Keratinocyte (primary cell): Measurements from ENCODE around the gene PCGF3.

Source experiments
- EZH2 ChIP-seq: IDR thresholded peaks from one replicate; pipeline ENCODE4 v1.6.1; 2012; ENCODE audit warnings: inconsistent platforms, mild to moderate bottlenecking, low read length, moderate library complexity
- TF ChIP-seq, protein P1 (sequence below), 3 experiments: IDR thresholded peaks in 1 of 3; conservative IDR thresholded peaks in 1 of 3; optimal IDR thresholded peaks in 1 of 3; 2 replicates in 2 of 3; 3 replicates in 1 of 3; pipeline versions ENCODE3 to v1.5.1; 2011; ENCODE audit warnings: low read length in 3 of 3, mild to moderate bottlenecking in 3 of 3, moderate library complexity in 2 of 3, control low read depth in 1 of 3, inconsistent platforms in 1 of 3; ENCODE audit not compliant: insufficient read depth in 2 of 3; ENCODE audit errors: extremely low read depth in 1 of 3

DNA sequence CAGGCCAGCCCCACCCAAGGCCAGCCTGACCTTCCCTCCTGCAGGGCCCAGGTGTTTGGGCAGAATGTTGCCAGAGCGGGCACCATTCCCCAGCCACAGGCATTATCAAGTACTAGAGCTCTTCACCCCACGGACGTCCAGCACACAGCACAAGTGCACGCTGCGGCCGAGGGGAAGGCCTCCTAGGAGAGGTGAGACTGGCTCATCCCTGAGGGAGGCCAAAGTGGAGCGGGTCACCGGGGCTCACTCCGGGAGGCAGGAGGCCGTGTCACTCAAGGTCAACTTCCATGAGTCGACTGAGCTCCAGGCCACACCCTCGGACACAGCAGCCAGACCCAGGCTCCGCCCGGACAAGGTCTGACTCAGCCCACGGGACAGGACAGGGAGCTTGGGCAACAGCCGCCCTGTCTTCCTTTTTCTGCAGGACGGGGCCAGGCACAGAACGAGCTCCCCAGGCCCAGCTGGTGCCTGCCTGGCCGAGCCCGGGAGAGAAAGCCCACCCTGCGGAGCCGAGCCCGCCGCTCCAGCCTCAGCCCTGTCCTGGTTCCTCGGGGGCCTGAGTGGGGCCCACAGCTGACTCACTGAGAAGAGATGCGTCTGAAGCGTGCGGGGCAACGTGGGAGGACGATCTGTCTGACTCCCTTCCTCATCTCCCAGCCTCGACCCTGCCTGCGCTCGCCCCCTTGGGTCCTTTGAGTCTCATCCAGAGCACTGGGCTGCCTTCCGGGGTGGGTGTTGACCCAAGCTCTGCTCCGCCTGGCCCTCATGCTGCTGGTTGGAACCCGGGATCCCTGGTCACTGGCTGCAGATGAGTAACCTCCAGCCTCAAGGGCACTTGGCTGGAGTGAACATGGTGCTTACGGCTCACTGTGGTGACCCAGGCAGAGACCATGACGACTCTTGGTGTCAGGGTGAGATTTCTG is 18.3 kb upstream of the PCGF3 start:
- TF ChIP-seq EZH2: no peak
- TF ChIP-seq, protein P1, sequence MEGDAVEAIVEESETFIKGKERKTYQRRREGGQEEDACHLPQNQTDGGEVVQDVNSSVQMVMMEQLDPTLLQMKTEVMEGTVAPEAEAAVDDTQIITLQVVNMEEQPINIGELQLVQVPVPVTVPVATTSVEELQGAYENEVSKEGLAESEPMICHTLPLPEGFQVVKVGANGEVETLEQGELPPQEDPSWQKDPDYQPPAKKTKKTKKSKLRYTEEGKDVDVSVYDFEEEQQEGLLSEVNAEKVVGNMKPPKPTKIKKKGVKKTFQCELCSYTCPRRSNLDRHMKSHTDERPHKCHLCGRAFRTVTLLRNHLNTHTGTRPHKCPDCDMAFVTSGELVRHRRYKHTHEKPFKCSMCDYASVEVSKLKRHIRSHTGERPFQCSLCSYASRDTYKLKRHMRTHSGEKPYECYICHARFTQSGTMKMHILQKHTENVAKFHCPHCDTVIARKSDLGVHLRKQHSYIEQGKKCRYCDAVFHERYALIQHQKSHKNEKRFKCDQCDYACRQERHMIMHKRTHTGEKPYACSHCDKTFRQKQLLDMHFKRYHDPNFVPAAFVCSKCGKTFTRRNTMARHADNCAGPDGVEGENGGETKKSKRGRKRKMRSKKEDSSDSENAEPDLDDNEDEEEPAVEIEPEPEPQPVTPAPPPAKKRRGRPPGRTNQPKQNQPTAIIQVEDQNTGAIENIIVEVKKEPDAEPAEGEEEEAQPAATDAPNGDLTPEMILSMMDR (optimal IDR thresholded peaks at IDR 0.05 in 1 of 3, IDR thresholded peaks at IDR 0.05 in 1 of 3, conservative IDR thresholded peaks at IDR 0.05 in 1 of 3; ENCODE audit: extremely low read depth in 1 of 3, insufficient read depth in 2 of 3, low read length in 3 of 3): no peak
